SK-N-MC (cell line): Measurements from ENCODE around the gene MTSS2.

ENCODE experiments used
- EZH2 ChIP-seq: fragments of 200-600 bp; sonication (generic); IDR thresholded peaks from one replicate; pipeline ENCODE4 v1.6.1; 2017; ENCODE audit warnings: antibody characterized with exemption
- POLR2AphosphoS5 ChIP-seq: IDR thresholded peaks from 2 replicates; pipeline ENCODE4 v1.6.1; 2012; ENCODE audit warnings: mild to moderate bottlenecking, low read depth, low read length, borderline replicate concordance

DNA sequence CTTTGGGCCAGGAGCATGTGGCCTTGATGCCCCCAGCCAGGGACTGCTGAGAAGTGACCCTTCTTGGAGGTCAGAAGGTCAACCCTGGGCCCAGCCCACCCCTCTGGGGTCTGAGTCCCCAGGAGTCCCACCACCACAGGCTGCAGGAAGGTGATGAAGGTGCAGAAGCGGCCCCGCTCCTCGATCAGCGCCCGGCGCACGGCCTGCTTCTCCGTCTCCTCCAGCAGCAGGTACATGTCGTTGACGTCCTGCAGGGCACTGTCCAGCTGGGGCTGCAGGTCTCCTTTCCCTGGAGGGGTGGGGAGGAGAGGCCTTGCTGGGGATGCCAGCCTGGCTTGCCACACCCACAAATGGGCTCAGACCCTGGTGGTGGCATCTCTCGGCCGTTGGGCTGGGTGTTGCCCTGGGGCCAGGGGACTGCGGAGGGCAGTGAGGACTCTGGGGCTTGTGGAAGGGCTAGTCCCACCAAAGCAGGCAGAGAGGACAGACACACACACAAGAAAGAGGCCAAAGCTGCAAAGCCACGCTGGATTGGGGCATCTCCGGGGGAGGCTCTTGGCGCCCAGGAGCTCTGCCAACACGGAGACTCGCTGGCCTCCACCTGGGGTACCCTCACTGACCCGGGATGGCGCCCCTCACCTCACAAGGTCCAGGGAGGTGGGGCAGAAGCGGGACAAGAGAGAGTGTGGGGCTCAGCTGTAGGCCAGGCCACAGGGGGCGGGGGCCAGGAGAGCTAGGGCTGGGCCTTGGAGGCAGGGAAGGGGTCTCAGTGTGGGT is 7.5 kb downstream of the MTSS2 start:
- TF ChIP-seq EZH2 (no peak), POLR2AphosphoS5 (no peak)
